Testis (tissue), 2 donors: ENCODE measurements around the gene SPECC1L.

Experiments used
- CTCF ChIP-seq, 3 experiments: fragments of 450-650 bp in 2 of 3; fragments of 200-600 bp in 1 of 3; sonication (generic) in 1 of 3; IDR thresholded peaks; one replicate each; pipeline ENCODE4 v1.5.1; 2016 to 2019; ENCODE audit warnings: antibody characterized with exemption in 3 of 3, mild to moderate bottlenecking in 2 of 3, moderate library complexity in 1 of 3
- POLR2A ChIP-seq: fragments of 450-650 bp; IDR thresholded peaks from one replicate; pipeline ENCODE4 v1.6.1; 2017; ENCODE audit warnings: antibody characterized with exemption, mild to moderate bottlenecking, moderate library complexity

GRCh38 chr22:24379536-24379935, 108.9 kb downstream of the SPECC1L start:
- TF ChIP-seq POLR2A: no peak
- TF ChIP-seq CTCF (IDR thresholded peaks at IDR 0.05): no peak
